GM23338 (cell line): ENCODE data around the gene PARP2.

Experiments
- EZH2 ChIP-seq: fragments of 200-600 bp; sonication (generic); IDR thresholded peaks from one replicate; pipeline ENCODE4 v1.8.0; 2017; ENCODE audit warnings: antibody characterized with exemption, mild to moderate bottlenecking, low read depth; ENCODE audit not compliant: unreplicated experiment
- POLR2AphosphoS5 ChIP-seq: IDR thresholded peaks from 2 replicates; pipeline ENCODE4 v1.6.1; 2016; ENCODE audit warnings: antibody characterized with exemption, low read depth
- ZNF462 ChIP-seq: fragments of 250-450 bp; sonication (Bioruptor Pico); IDR thresholded peaks from 2 replicates; pipeline ENCODE4 v1.5.0; 2020; ENCODE audit warnings: mild to moderate bottlenecking, moderate library complexity
- TF ChIP-seq, protein P1 (sequence below), 2 experiments: fragments of 200-600 bp in 1 of 2; sonication (generic) in 1 of 2; conservative IDR thresholded peaks; 2 replicates each; pipeline versions ENCODE4 v1.5.1 to v1.6.1; 2016 to 2017; ENCODE audit warnings: antibody characterized with exemption in 2 of 2, low read depth in 2 of 2, mild to moderate bottlenecking in 2 of 2, moderate library complexity in 1 of 2

DNA sequence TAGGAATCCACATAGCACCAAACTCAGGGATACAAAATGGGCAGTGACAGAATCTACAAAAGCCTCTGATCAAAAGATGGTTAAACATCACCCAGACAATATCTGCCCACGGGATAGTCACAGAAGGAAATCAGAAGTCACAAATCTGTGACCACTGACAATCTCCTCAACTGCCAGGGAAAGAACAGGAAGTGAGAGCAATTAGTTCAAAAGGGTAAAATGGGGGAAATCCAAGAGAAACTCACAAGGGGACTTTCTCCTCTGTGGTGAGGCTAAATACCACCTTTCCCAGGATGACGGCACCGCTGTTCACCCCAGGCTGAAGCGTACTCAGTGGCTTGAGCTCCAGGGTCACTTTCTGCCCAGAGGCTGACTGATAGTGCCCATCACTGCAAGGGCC is 48.4 kb upstream of the PARP2 start:
- no peak for TF ChIP-seq EZH2
- TF ChIP-seq, protein P1, sequence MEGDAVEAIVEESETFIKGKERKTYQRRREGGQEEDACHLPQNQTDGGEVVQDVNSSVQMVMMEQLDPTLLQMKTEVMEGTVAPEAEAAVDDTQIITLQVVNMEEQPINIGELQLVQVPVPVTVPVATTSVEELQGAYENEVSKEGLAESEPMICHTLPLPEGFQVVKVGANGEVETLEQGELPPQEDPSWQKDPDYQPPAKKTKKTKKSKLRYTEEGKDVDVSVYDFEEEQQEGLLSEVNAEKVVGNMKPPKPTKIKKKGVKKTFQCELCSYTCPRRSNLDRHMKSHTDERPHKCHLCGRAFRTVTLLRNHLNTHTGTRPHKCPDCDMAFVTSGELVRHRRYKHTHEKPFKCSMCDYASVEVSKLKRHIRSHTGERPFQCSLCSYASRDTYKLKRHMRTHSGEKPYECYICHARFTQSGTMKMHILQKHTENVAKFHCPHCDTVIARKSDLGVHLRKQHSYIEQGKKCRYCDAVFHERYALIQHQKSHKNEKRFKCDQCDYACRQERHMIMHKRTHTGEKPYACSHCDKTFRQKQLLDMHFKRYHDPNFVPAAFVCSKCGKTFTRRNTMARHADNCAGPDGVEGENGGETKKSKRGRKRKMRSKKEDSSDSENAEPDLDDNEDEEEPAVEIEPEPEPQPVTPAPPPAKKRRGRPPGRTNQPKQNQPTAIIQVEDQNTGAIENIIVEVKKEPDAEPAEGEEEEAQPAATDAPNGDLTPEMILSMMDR (conservative IDR thresholded peaks at IDR 0.05; ENCODE audit: low read depth in 2 of 2): no peak
- no peak for TF ChIP-seq POLR2AphosphoS5
- TF ChIP-seq ZNF462: no peak
